ENCODE measurements around the gene NEU2. TPM values are rescaled to one million over a fixed set of nuclear protein-coding genes. Genes with fewer than 3 reads are reported as not detected.

Gene NEU2
- total and polyA plus RNA-seq, 2 of the 4 experiments (the other 2 are of a cell fraction), result not detected

DNA sequence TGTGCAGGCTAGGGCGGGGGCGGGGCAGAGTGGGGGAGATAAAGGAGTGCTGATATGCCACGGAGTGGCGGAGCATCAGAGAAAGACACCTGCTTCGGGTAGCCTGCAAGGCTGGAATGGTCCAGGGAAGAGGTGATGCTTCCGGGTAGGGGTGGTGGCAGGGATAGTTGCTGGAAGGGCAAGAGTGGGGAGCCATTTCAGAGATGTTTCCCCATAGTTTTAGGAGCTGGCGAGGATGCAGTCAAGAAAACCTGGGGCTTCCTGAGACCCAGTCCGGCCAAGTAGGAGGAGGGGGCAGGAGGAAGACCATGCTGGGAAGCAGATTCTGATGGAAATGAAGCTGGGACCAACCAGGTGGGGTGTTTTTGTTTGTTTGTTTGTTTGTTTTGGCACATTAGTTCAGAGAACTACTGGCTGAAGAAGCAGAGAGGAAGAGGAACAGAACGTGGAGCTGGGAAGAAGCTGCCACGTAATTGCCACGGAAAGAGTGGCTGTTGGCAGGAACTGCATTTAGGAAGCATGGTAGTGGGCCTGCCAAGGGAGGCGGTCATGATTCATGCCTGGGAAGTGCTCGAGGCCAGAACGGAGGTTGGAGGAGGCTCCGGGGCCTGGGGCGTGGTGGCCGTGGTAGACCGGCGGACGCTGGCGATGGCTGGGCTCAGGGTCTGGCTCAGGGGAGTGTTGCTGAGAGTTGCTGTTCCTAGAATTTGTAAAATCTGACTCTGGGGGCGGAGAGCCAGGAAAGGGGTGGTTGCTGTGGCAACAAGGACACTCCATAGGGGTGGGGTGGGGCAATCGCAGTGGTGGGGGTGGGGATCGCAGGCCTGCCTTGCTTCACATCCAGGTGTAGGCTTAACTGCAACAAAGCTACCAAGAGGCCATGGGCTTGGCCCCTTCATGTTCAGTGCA is 19.0 kb downstream of the NEU2 start:
- BruUV-seq (replicated peaks), result no TSS peak
- Histone ChIP-seq H2BK15ac (ENCODE audit: low read depth, low read length) (no peak overlapping the region), H3K23ac (ENCODE audit: low read depth, low read length) (no peak overlapping the region), H2BK5ac (ENCODE audit: low read depth, low read length, poor library complexity, severe bottlenecking) (no peak overlapping the region), H2BK120ac (ENCODE audit: low read depth, low read length) (no peak overlapping the region), H3K56ac (ENCODE audit: extremely low read depth, insufficient read depth, low read length) (no peak overlapping the region), H3K27ac (ENCODE audit: insufficient read depth, low read length) (no peak overlapping the region), H4K8ac (ENCODE audit: low read depth in 2 of 2, low read length in 2 of 2) (no peak overlapping the region), H3K9ac (ENCODE audit: low read depth, low read length) (no peak overlapping the region), H2AK5ac (ENCODE audit: low read depth, low read length) (no peak overlapping the region), H4K20me1 (ENCODE audit: insufficient read depth, low read length) (no peaks in the 10 kb centered on the region), H4K5ac (ENCODE audit: low read depth, low read length) (no peak overlapping the region), H2BK20ac (ENCODE audit: low read depth, low read length) (no peak overlapping the region), H3K9me1 (ENCODE audit: insufficient read depth, low read length) (no peaks in the 10 kb centered on the region), H3K27me3 (ENCODE audit: control insufficient read depth, insufficient read depth, low read length) (peaks cover 38% of the 10 kb centered on the region), H3K79me1 (ENCODE audit: low read depth in 1 of 2, low read length in 2 of 2) (no peaks in the 10 kb centered on the region), H3K4ac (ENCODE audit: low read depth, low read length) (no peak overlapping the region), H3K4me2 (ENCODE audit: low read depth, low read length) (no peak overlapping the region), H2AK9ac (replicated peaks; ENCODE audit: low read depth, low read length, poor library complexity) (peak overlapping the region; percentile 65), H3K18ac (ENCODE audit: low read depth, low read length) (no peak overlapping the region), H4K91ac (ENCODE audit: insufficient read depth, low read depth, low read length) (no peak overlapping the region), H3K4me3 (ENCODE audit: insufficient read depth, low read depth, low read length) (no peak overlapping the region), H3K9me3 (ENCODE audit: control insufficient read depth, insufficient read depth, low read length) (no peaks in the 10 kb centered on the region), H3K4me1 (ENCODE audit: control insufficient read depth, insufficient read depth, low read length) (no peaks in the 10 kb centered on the region), H2AFZ (replicated peaks; ENCODE audit: low read length, poor library complexity) (peak overlapping the region; percentile 39), H3K36me3 (ENCODE audit: control insufficient read depth, insufficient read depth, low read length) (no peaks in the 10 kb centered on the region), H3K14ac (replicated peaks; ENCODE audit: low read depth, low read length) (no peak overlapping the region)
- ATAC-seq (ENCODE audit: low read depth) (no peak), DNase-seq (peak; percentile 24)
- in situ Hi-C loops (cut with MboI; ENCODE audit: low sequenced_read_pairs), result loop anchor here (10.0 kb wide), 1 partner anchor 197 kb away; no protein-coding TSS in a partner anchor
- dilution Hi-C loops (cut with HindIII; ENCODE audit: low sequenced_read_pairs, unreplicated experiment), result no loop called here
- intact Hi-C loops (cut with micrococcal nuclease), result no loop called here
- POLR2A ChIA-PET (ENCODE audit: unreplicated experiment), result no interaction called here
- CTCF ChIA-PET, result no interaction called here
- WGBS, 2 experiments (ENCODE audit: extremely low coverage in 2 of 2, insufficient read length in 1 of 2), result 32% methylated on average over 17 of the region's 24 CpGs; no CpG with 5 or more reads in 1 of the 2 experiments
- no peak for TF ChIP-seq CEBPB (IDR thresholded peaks at IDR 0.05; ENCODE audit: low read depth, low read length)
- no peak for TF ChIP-seq POLR2A (IDR thresholded peaks at IDR 0.05; ENCODE audit: low read depth, low read length)
- TF ChIP-seq FOS (IDR thresholded peaks at IDR 0.05; ENCODE audit: low read depth, low read length), result no peak
- TF ChIP-seq BHLHE40 (IDR thresholded peaks at IDR 0.05; ENCODE audit: low read depth, low read length), result no peak
- TF ChIP-seq, protein P1, sequence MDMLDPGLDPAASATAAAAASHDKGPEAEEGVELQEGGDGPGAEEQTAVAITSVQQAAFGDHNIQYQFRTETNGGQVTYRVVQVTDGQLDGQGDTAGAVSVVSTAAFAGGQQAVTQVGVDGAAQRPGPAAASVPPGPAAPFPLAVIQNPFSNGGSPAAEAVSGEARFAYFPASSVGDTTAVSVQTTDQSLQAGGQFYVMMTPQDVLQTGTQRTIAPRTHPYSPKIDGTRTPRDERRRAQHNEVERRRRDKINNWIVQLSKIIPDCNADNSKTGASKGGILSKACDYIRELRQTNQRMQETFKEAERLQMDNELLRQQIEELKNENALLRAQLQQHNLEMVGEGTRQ (IDR thresholded peaks at IDR 0.05; ENCODE audit: low read depth, low read length), result no peak
- TF ChIP-seq MAFK (IDR thresholded peaks at IDR 0.05; ENCODE audit: low read depth, low read length), result no peak
- no peak for TF ChIP-seq MXI1 (IDR thresholded peaks at IDR 0.05; ENCODE audit: borderline replicate concordance, low read depth, low read length)
- TF ChIP-seq RCOR1 (IDR thresholded peaks at IDR 0.05; ENCODE audit: insufficient replicate concordance, low read length), result no peak
- TF ChIP-seq MAZ (IDR thresholded peaks at IDR 0.05; ENCODE audit: borderline replicate concordance, low read depth, low read length), result no peak
- TF ChIP-seq CHD1 (IDR thresholded peaks at IDR 0.05; ENCODE audit: low read depth, low read length), result no peak
- TF ChIP-seq SMC3 (IDR thresholded peaks at IDR 0.05; ENCODE audit: low read depth, low read length), result no peak
- TF ChIP-seq RFX5 (IDR thresholded peaks at IDR 0.05; ENCODE audit: low read depth, low read length), result no peak
- TF ChIP-seq, protein P2, sequence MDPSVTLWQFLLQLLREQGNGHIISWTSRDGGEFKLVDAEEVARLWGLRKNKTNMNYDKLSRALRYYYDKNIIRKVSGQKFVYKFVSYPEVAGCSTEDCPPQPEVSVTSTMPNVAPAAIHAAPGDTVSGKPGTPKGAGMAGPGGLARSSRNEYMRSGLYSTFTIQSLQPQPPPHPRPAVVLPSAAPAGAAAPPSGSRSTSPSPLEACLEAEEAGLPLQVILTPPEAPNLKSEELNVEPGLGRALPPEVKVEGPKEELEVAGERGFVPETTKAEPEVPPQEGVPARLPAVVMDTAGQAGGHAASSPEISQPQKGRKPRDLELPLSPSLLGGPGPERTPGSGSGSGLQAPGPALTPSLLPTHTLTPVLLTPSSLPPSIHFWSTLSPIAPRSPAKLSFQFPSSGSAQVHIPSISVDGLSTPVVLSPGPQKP (IDR thresholded peaks at IDR 0.05; ENCODE audit: borderline replicate concordance, low read depth, low read length), result no peak
- TF ChIP-seq, protein P3, sequence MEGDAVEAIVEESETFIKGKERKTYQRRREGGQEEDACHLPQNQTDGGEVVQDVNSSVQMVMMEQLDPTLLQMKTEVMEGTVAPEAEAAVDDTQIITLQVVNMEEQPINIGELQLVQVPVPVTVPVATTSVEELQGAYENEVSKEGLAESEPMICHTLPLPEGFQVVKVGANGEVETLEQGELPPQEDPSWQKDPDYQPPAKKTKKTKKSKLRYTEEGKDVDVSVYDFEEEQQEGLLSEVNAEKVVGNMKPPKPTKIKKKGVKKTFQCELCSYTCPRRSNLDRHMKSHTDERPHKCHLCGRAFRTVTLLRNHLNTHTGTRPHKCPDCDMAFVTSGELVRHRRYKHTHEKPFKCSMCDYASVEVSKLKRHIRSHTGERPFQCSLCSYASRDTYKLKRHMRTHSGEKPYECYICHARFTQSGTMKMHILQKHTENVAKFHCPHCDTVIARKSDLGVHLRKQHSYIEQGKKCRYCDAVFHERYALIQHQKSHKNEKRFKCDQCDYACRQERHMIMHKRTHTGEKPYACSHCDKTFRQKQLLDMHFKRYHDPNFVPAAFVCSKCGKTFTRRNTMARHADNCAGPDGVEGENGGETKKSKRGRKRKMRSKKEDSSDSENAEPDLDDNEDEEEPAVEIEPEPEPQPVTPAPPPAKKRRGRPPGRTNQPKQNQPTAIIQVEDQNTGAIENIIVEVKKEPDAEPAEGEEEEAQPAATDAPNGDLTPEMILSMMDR (conservative IDR thresholded peaks at IDR 0.05; ENCODE audit: low read depth, low read length), result no peak
- TF ChIP-seq RAD21 (IDR thresholded peaks at IDR 0.05; ENCODE audit: low read length), result no peak

Measured in IMR-90 (cell line).